NB4 (cell line): ENCODE data around the gene HMCES.
"Not testable (repeated sequence)": the region's sequence is repeated elsewhere in the genome, so short reads cannot be mapped to it uniquely, and the experiment has no call there.

Source experiments
- POLR2A ChIP-seq: IDR thresholded peaks from 2 replicates; pipeline ENCODE4 v1.6.1; 2011; ENCODE audit warnings: mild to moderate bottlenecking; ENCODE audit not compliant: insufficient read length; ENCODE audit errors: extremely low read depth
- TF ChIP-seq, protein P1 (sequence below): IDR thresholded peaks from one replicate; pipeline ENCODE4 v1.5.1; 2012; ENCODE audit warnings: low read depth, low read length
- TF ChIP-seq, protein P2 (sequence below): IDR thresholded peaks from 2 replicates; pipeline ENCODE4 v1.6.1; 2011; ENCODE audit warnings: low read depth, low read length

DNA sequence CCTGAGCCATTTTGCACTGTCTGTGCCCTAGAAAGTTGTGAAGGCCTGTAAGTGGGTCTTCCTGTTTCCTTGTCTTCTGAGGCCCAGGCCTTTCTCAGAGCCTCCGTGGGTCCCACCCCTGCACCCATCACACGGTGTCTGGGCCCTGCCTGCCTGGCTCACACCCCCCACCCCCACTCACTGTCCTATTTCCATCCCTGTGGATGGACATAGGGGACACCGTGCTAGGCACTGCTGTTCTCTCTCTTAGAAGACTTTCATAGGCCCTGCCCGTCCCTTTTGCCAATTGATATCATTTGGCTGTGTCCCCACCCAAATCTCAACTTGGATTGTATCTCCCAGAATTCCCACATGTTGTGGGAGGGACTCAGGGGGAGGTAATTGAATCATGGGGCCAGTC is 59.0 kb downstream of the HMCES start:
- TF ChIP-seq, protein P1, sequence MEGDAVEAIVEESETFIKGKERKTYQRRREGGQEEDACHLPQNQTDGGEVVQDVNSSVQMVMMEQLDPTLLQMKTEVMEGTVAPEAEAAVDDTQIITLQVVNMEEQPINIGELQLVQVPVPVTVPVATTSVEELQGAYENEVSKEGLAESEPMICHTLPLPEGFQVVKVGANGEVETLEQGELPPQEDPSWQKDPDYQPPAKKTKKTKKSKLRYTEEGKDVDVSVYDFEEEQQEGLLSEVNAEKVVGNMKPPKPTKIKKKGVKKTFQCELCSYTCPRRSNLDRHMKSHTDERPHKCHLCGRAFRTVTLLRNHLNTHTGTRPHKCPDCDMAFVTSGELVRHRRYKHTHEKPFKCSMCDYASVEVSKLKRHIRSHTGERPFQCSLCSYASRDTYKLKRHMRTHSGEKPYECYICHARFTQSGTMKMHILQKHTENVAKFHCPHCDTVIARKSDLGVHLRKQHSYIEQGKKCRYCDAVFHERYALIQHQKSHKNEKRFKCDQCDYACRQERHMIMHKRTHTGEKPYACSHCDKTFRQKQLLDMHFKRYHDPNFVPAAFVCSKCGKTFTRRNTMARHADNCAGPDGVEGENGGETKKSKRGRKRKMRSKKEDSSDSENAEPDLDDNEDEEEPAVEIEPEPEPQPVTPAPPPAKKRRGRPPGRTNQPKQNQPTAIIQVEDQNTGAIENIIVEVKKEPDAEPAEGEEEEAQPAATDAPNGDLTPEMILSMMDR = not testable (repeated sequence)
- TF ChIP-seq POLR2A = not testable (repeated sequence)
- TF ChIP-seq, protein P2, sequence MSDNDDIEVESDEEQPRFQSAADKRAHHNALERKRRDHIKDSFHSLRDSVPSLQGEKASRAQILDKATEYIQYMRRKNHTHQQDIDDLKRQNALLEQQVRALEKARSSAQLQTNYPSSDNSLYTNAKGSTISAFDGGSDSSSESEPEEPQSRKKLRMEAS = not testable (repeated sequence)
